Activated T-cell treated with anti-CD3 and anti-CD28 coated beads for 24 hours (primary cell): ENCODE measurements around the gene SLC39A2.

Source experiments
- DNase-seq: peaks from one replicate; pipeline ENCODE4 v3.0.0-alpha.2; 2020; ENCODE audit warnings: low read depth

The SLC39A2 gene

GRCh38 chr14:21047378-21047781 lies 48.3 kb downstream of the SLC39A2 start:
- DNase-seq, result no peak

- no peak for DNase-seq
Measured at GRCh38 chr14:21048638-21049037, 49.5 kb downstream of the SLC39A2 start.

- DNase-seq, result no peak
Measured at GRCh38 chr14:21049271-21049673, 50.2 kb downstream of the SLC39A2 start.

GRCh38 chr14:21050597-21050996 lies 51.5 kb downstream of the SLC39A2 start:
- no peak for DNase-seq
